ENCODE results near the gene ABCB9.
"Not testable (repeated sequence)": the region's sequence is repeated elsewhere in the genome, so short reads cannot be mapped to it uniquely, and the experiment has no call there.

The ABCB9 gene

DNA sequence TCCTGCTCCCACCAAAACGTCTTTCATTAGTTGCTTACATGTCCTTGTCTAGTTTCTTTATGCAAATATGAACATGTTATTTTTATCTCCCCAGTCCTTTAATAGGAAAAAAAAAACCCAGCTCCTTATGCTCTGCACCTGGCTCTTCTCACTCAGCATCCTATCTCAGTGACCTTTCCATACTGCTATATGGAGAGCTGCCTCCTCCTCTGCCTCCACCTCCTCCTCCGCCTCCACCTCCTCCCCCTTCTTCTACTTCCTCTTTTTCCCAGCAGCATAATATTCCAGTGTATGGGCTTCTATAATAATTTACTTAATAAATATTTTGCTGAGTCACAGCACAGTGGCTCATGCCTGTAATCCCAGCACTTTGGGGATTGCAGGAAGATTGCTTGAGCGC is 31.5 kb downstream of the ABCB9 start:
- DNase-seq, result no peak

GRCh38 chr12:122932207-122932606 is 34.1 kb downstream of the ABCB9 start:
- no peak for DNase-seq

DNA sequence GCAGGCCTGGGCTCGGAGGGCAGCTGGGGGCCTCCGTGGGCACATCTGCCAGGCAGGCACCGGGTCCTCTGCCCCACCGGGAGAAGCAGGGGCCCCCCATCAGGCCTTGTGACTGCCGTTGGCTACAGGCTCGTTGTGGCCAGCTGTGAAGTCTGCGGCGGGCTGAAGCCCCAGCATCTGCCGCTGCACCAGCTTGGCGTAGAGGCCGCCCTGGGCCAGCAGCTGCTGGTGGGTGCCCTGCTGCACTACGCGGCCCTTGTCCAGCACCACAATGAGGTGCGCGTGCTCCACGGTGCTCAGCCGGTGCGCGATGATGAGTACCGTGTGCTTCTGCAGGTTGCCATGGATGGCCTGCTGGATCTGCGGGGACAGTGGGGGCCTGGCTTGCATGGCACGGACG is 36.5 kb downstream of the ABCB9 start:
- DNase-seq, result no peak

DNA sequence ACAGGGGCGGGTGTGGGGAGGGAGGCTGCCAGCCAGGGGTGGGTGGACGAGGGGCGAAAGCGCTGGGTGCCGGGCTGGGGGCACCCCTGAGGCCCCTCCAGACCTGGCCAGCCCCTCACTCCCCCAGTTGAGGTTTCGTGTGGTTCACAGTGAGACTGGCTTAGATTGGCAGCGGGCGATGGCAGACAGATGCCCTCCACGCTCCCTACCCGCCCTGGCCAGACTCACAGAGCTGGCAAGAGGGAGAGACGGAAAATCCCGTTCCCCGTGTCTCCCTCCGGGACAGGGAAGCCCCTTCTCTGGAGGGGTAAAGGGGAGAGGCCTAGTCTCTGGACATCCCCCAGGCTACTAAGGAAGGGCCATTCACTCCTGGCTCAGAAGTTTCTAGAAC is 37.1 kb downstream of the ABCB9 start:
- no peak for DNase-seq

GRCh38 chr12:122928404-122929147 is 37.7 kb downstream of the ABCB9 start:
- DNase-seq, result no peak

GRCh38 chr12:122927756-122928403 is 38.4 kb downstream of the ABCB9 start:
- DNase-seq, result no peak

- DNase-seq, result no peak
Observed at GRCh38 chr12:122921917-122922316, 44.3 kb downstream of the ABCB9 start.

GRCh38 chr12:122920687-122921086 is 45.6 kb downstream of the ABCB9 start:
- no peak for DNase-seq

GRCh38 chr12:122918827-122919226 is 47.4 kb downstream of the ABCB9 start:
- DNase-seq, result no peak

- no peak for DNase-seq
Observed at GRCh38 chr12:122917507-122918121, 48.6 kb downstream of the ABCB9 start.

DNA sequence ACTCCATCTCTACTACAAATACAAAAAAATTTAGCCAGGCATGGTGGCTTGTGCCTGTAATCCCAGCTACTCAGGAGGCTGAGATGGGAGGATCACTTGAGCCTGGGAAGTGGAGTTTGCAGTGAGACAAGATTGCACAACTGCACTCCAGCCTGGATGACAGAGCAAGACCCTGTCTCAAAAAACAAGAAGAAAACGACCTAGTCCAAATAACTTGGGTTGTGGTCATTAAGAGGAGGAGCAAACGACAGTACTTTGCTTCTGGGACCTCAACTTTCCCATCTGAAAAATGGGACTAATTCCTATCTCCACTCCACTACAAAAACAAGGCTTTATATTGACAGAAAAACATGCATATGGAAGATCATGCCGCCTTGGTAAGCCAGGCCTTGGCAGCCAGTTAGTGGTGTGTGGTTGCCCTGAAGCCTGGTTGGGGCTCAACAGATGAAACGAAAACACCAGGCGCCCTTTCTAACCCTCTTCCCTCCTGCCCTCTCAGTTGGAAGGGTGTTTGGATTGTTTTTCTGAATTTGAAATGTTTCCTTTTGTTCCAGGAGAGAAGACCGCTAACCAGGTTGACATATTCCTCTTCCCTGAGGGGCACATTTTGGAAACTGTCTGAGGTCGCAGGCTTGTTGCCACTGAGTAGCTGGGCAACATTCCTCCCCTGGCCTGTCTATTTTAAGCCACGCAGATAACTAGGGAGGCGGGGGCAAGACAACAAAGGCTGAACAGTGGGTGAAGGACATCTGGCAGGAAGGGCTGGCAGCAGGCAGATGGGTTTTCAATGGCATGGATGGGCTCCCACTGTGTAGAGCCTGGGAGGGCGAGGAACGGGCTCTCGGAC is 56.6 kb downstream of the ABCB9 start:
- no peak for DNase-seq

GRCh38 chr12:122908915-122909314 is 57.3 kb downstream of the ABCB9 start:
- DNase-seq, result no peak

DNA sequence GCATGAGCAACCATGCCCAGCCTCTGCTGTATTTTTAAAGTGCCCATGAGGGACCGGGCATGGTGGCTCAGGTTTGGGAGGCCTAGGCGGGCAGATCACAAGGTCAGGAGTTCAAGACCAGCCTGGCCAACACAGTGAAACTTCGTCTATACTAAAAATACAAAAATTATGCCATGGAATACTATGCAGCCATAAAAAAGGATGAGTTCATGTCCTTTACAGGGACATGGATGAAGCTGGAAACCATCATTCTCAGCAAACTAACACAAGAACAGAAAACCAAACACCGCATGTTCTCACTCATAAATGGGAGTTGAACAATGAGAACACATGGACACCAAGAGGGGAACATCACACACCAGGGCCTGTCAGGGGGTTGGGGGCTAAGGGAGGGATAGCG is 61.0 kb downstream of the ABCB9 start:
- not testable (repeated sequence) for DNase-seq

- DNase-seq, result no peak
Observed at GRCh38 chr12:122903693-122904034, 62.6 kb downstream of the ABCB9 start.

GRCh38 chr12:122902854-122903692 is 63.2 kb downstream of the ABCB9 start:
- no peak for DNase-seq

GRCh38 chr12:122899887-122900286 is 66.4 kb downstream of the ABCB9 start:
- no peak for DNase-seq

- DNase-seq, result no peak
Observed at GRCh38 chr12:122896662-122897061, 69.6 kb downstream of the ABCB9 start.

GRCh38 chr12:122895704-122896636 is 70.3 kb downstream of the ABCB9 start, which contains the start of gene VPS37B:
VPS37B (minus strand) TSS chr12:122896124; CDS start chr12:122896062, 62 bp downstream.
- peak; percentile 84 for DNase-seq

DNA sequence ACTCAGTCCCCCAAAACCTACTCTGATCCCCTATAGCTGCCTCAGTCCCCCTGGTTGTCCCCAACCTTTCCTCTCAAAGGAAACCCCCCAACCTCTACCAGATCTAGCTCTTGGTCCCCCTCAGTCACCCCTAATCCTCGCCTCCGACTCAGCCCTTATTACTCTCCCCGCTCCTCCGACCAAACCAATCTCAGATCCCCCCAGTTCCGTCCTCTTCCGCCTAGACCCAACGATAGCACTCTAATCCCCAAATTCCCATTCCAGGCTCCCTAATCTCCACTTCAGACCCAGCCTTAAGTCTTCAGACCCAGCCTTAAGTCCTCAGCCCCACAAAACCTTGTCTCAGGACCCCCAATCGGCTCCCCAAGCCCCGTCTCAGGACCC is 71.0 kb downstream of the ABCB9 start:
- no peak for DNase-seq

DNA sequence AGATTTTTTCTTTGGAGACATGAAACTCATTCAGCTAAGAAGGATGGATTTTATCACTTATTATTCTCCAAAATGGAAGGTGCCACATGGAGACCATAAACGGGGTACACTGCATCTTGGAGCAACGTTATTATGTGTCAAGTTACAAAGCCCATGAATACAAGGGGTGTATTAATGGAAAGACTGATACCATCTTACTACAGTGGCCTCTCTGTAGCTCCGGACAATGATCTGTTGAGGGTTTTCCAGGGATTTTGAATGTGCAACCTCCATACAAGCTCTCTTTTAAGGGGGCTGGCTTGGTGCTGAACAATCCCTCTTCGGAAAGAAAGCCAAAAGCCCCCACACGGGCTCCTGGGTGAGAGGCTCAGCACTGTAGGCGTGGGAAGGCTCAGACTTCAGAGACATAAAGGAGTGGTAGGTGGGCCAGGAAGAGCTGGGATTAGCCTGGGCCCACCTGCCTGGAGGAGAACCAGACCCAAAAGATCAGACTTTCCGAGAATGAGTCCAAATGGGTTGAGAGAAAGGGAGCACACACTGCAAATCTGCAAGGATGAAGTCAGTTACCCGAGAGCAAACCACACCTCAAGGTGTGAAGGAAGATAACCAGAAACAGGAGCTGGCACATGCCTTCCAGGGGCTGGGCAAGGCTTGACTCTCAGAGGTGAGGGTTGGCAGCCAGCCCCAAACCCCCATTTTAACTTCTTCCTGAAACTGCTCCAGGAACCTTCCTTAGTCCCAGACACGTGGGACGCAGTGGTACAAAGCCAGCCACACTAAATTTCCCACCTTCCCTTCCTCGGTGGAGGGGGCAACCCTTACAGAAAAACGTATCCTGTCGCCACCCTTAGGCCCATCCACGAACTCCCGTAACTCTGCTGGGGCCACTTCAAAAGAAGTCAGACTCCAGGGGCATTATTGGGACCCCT is 71.8 kb downstream of the ABCB9 start:
- DNase-seq, result no peak
